ENCODE measurements around the gene CACNG8.
"Not testable (repeated sequence)": the region's sequence is repeated elsewhere in the genome, so short reads cannot be mapped to it uniquely, and the experiment has no call there.

Gene CACNG8

DNA sequence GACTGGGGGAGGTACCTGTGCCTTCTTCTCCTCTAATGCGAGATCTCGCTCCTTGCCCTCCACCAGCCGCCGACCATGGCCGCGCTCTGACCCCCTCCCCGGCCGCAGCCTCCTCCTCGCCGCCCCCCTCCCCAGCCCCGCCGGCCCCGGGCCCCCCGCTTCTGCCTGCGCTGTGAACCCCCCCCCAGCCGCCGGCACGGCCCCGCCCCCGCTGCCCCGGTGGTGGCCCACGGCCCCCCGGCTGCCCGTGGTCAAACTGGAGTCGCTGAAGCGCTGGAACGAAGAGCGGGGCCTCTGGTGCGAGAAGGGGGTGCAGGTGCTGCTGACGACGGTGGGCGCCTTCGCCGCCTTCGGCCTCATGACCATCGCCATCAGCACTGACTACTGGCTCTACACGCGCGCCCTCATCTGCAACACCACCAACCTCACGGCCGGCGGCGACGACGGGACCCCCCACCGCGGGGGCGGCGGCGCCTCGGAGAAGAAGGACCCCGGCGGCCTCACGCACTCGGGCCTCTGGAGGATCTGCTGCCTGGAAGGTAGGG lies at the start of gene CACNG8:
TSS of gene CACNG8 (plus strand) at position 51 of the 545 bp plus-strand sequence.
- no peak for DNase-seq

DNA sequence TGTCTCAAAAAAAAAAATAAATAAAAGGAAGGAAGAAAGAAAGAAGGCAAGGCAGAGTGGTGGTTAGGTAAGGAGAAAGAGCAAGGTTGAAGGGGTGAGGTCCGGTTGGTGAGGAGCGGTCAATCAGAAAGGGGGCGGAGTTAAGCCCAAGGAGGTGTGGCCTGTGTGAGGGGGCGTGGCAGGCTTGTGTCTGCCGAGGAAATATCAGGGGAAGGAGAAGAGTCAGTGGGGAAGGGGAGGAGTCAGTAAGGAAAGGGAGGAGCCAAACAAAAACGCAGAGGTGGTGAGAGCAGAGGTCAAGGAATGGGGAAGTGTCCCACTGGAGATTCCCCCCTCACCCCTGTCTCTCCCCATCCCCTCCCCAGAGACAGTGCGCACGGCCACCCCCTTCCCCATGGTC lies 47.7 kb upstream of the CACNG8 start:
- DNase-seq = no peak

DNA sequence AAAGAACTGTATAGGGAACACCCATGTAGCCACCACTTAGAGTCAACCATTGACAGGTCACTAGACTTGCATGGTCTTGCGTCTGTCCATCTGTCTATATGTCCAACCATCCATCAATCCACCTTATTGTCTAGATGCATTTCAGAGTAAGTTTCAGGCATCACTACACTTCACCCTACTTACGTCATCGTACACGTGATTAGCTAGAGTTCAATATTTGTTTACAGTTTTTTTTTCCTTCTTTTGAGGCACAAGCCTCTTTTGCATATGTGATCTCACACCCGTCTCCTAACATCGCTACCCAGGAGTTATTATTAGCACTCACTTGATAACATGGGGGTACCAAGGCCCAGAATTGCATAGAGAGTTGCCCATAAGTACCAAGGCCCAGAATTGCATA lies 46.7 kb upstream of the CACNG8 start:
- no peak for DNase-seq

DNA sequence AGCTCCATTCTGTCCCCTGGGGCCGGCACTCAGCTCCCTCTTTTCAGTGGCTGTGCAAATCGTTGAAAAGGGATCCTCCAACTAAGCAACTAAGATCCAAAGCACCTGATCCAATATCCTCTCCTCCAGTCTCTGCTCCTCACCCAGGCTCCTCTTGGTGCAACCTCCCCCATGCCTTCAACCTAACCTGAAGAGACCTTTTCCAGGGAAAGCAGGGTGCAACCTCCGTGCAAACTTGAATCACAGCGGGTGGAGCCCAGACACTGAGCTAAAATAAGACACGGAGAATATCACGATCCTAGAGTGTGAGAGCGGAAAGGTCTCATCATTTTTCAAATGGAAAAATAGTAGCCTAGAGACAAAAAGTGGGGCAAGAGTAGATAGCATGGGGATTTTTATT lies 45.4 kb upstream of the CACNG8 start:
- DNase-seq = no peak

DNA sequence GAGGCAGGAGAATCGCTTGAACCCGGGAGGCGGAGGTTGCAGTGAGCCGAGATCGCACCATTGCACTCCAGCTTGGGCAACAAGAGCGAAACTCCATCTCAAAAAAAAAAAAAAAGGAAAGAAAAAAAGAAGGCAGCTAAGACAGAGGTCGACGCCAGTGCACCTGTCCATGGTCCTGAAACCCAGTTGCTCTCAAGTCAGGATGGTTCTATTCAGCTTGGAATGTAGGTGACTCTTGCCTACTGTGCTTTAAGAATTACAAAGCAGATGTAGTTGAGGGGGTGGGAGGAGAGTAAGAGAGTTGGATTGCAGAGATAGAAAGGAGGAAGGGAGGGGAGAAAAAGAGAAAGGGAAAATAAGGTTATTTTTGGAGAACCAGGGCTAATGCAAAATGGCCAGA lies 35.0 kb upstream of the CACNG8 start:
- DNase-seq = peak; percentile 43

DNA sequence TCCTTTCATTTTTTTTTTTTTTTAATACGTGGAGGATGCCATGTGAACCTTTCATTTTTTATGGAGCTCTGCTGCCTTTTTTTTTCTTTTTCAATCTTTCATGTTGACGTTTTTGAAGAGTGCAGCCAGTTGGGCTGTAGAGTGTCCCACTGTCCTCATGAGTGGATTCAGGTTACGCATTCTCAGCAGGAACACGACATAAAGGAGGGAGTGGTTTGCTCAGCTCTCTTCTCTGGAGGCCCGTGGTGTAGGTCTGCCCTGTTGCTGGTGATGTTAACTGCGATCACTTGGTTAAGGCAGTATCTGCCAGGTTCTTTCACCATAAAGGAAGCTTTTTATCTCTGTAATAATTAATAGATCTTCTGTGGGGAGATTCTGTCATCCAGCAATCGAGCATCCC lies 26.7 kb upstream of the CACNG8 start:
- no peak for DNase-seq

DNA sequence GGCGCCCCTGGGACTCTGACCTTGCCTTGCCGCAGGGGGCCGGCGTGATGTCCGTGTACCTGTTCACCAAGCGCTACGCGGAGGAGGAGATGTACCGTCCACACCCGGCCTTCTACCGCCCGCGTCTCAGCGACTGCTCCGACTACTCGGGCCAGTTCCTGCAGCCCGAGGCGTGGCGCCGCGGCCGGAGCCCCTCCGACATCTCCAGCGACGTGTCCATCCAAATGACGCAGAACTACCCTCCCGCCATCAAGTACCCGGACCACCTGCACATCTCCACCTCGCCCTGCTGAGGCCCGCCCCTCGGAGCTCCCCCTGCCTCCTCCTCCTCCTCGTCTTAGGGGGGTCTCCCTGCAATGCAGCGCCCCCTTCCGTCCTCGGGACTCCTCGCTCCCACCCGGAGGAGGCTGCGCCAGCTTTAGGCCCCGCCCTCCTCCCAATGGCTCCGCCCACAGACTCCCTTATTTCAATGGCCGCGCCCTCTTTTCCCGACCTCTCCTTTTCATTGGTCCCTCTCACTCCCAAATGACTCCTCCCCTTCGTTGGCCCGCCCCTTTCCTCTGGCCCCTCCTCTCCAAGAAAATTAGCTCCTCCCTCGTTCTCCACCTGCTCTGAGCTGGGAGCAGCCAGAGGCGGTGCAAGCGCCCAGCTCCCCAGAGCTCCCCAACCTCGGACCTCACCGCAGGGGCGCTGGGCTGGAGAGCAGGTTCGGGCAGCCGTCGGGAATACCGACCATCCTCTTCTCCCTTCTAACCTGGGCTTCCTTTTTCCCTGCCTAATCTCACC lies 20.5 kb upstream of the CACNG8 start:
- DNase-seq = peak; percentile 32

DNA sequence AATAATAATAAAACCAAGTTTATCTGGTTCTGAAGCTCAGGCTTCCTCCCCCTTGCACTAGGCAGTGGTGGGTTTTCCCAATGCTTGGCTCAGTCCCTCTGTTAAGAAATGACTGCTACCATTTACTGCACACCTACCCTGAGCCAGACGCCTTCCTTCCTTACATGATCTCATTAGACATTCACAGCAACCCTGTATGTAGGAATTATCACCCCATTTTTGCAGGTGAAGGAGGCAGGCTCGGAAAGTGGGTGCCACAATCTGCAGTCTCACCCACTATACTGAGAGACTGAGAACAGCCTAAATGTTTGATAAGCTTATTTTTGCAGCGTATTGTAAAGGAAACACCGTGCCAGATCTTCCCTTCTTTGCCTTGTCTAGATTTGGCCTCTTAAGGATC lies 18.3 kb upstream of the CACNG8 start:
- DNase-seq = no peak

DNA sequence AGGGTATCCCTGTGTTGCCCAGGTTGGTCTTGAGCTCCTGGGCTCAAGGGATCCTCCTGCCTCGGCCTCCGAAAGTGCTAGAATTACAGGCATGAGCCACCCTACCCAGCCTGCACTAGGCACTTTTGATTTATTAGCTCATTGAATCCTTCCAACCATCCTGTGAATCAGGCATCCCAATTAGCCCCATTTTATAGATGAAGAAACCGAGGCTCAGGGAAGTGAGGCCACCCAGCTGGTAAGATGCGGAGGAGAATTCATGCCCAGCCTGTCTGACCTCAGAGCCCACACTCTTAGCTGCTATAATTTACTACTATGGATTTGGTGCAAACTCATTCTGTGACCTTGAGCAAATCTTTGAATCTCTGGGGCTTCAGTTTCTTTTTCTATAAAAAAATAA lies 17.8 kb upstream of the CACNG8 start:
- no peak for DNase-seq

DNA sequence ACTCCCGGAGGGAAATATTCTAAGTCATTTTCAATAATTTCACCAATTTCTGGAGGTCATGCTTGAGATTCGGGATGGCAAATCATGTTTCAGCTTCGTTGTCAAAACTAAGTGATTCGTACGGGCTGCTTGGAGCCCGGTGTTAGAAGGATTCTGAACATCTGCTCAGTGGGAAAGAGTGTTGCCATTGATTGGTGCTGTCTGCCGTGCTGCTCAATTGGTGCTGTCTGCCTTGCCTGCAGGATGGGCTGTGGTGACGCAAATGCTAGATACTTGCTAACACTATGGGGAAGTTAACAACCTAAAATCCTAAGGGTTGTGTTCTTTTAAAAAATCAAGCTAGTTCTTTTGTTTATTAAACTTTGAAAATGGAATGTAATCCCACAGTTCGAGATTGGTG lies 17.3 kb upstream of the CACNG8 start:
- no peak for DNase-seq

DNA sequence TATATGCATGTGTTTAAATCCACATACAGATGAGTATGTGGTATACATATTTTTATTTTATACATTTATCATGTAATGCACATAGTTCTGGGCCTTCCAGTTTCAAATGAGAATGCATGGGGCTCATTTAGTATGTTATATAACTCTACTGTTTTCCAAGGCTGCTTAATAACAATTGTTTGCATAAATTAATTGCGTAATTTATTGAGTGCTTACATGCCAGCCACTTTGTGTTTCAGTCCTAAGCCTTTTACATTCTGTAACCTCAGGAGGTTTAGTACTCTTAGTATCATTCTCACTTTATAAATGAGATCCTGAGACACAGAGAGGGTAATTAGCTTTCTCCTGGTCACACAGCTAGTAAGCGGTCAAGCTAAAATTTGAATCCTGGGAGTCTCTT lies 16.7 kb upstream of the CACNG8 start:
- DNase-seq = no peak

DNA sequence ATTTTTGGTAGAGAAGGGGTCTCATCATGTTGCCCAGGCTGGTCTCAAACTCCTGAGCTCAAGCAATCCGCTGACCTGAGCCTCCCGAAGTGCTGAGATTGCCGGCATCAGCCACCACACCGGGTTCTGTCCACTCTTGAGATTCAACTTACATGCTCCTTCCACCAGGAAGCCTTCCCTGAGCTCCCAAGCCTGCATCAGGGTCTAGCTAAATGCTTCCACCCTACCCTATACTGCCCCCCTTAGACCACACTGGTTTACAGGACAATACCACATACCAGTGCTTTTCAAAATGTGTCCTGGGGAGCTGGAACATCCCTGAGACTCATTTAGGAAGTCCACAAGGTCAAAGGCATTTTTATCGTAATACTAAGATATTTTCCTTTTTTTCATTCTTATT lies 15.1 kb upstream of the CACNG8 start:
- no peak for DNase-seq

DNA sequence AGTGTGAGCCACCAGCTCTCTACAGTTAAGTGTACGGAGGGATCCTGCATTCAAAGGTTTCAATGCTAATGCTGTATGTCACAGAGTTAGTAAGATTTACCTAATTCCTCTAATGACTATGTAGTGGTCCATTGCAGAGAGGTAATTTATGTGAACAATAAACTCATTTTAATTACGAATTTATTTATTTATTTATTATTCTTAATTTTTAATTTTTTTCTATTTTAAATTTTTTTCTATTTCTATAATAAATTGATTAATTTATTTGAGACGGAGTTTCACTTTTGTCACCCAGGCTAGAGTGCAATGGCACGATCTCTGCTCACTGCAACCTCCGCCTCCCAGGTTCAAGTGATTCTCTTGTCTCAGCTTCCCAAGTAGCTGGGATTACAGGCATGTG lies 14.1 kb upstream of the CACNG8 start:
- DNase-seq = not testable (repeated sequence)

DNA sequence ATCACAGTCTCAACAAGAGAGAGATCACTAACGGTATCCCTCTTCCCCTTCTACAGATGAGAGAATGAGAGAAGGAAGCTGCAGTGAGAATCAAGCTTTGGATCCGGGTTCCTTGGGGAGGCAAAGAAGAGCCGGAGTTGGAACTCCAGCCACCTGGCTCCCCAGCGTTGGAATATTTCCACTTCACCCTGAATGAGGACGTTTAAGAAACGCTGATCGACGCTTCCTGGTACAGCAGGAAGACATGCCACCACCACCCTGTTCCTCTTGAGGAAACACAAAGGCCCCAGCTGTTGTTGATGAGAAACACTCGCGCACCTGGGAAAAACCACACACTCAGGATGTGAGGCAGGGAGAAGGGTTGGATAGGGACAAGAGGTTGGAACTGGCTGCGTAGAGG lies 11.3 kb upstream of the CACNG8 start:
- no peak for DNase-seq

DNA sequence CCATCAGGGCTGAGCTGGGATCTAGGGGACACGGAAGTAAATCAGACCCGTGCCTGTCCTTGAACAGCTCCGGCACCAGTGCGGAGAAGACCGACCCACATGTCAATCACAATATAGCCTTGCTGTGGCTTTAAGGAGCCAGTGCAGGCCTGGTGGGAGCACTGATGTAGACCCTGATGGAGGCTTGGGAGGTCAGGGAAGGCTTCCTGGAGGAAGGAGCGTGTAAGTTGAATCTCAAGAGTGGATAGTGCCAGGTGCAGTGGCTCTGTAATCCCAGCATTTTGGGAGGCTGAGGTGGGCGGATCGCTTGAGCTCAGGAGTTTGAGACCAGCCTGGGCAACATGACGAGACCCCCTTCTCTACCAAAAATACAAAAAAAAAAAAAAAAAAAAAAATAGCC lies 10.8 kb upstream of the CACNG8 start:
- no peak for DNase-seq

DNA sequence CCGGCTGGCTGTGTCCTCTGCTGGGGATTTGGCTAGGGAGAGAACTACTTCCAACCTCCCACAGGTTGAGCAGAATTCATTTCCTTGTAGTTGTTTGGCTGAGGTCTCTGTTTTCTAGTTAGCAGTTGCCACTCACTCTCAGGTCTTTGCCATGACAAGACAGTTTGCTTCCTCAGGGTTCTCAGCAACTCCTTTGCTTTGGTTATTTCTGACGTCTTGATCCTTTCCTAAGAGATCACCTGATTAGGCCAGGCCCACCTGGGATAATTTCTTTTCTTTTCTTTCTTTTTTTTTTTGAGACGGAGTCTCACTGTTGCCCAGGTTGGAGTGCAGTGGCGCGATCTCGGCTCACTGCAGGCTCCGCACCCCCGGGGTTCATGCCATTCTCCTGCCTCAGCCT lies 9.4 kb upstream of the CACNG8 start:
- DNase-seq = no peak

DNA sequence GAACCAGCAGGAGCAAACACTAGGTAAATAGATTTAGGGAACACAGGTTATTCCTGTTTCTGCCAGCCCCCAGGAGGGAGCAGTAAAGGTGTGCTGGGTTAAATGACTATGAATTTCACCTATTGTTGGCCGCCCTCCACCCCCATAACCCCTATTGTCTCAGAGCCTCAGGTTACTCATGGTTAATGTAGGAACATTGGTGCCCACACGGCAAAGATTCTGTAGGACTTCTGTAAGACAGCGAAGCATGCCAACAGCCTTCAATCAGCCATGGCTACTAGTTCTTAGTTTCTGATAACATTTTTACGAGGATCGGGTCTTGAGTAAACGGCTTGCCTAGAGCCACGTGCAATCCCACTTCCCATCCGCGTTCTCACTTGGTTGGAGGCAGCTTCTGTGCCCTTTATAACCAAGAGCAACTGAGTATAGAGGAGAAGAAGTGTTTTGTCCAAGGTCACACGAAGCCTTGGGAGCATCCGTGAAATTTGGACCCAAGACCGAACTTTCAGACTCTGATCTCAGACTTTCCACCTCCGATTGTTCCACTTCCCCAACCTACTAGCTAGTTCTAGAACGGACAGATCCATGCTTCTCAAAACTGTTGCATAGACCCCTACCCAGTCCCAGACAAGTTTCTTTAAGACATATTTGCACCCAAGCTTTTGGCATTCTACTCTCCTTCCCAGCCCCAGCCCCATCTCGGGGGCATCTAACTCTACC lies 5.1 kb upstream of the CACNG8 start:
- no peak for DNase-seq

DNA sequence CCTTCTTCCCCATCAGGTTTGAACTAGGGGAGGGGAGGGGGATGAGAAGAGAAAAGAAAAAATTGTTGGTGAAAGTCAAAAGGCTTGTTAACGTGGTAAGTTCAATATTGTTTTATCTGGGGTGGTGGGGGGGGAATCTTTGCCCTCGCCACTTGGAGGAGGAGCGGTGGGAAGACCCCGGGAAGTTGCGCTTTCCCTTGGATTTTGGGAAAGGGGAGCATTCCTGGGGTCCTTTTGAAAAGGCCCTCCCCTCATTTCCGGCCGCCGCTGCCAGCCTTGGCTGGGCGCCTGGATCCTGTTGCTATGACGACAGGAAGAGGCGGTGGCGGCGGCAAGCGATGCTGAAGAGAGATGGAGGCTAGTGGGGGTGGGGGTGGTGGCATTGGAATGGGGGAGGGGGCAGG lies 4.6 kb upstream of the CACNG8 start:
- no peak for DNase-seq

DNA sequence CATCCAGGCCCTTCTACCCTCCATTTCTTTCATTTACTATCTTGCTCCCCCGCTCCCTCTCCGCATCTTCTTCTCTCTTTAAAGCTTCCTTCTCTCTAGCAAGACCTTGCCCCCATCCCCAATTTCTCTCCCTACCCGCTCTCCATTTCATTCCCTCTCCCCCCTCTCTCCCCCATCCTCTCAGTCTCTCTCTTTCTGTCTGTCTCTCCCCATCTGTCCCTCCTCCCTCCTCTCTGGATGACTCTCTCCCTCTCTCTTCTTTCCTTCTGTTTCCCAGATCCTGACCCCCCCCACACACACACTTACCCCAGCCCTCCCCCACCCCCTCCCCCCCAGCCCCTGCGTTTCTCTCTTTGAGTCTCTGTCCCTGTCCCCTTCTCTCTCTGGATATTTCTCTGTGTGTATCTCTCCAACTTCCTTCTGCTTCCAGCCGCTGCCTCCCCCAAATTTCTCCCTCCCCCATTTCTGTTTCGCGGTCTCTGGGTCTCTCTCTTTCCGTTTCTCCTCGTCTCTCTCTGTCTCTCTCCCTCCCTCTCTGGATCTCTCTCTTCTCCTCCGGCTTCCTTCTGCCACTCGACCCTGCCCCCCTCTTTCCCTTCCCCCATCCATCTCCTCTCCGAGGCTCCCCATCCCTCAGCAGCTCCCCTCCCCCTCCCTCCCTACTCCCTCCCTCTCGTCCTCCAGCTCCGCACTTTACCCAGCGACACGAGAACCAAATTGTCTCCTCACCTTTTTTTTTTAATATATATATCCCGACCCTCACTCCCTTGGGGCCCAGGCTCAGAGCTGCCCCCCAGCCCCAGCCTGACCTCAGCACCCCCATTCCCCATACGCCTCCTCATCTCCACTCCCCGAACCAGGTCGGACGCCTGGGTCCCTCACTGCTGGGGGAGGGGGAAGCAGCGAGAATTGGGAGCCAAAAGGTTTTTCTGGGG lies 3.6 kb upstream of the CACNG8 start:
- DNase-seq = no peak

DNA sequence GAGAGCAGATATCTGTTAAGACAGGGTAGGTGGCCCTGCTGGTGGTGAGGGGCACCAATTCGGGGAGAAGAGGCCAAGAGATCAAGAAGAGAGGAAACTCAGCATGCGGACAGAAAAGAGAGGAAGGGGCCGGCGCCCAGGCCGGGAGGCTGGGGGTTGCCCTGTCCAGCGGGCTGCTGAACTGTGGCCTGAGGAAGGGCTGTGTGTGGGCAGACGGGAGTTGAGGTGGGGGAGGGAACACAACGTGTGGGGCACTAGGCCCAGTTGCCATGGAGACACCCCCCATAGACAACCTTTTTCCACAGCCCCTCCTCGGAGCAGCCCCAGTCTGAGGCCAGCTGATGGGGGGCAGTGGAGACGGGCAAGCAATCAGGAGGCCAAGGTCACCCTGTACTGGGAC lies 2.5 kb upstream of the CACNG8 start:
- no peak for DNase-seq

DNA sequence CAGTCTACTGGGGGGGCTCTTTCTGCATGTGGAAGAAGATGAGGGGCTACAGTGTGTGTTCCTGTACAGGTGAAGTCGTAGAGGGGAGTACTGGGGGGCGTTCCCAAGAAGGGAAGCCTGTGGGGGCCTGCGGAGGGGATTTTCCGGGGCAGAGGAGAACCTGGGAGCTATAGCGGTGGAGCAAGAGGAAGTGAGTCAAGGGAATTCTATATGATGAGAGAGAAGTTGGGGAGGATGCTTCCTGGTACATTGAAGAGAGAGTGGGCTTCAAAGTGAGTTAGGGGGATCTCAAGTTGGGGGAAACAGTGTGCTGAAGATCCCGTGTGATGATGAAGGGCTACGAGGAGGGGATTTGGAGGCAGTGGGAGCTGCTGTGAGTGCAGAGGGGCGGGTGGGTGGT lies 1.9 kb upstream of the CACNG8 start:
- no peak for DNase-seq

DNA sequence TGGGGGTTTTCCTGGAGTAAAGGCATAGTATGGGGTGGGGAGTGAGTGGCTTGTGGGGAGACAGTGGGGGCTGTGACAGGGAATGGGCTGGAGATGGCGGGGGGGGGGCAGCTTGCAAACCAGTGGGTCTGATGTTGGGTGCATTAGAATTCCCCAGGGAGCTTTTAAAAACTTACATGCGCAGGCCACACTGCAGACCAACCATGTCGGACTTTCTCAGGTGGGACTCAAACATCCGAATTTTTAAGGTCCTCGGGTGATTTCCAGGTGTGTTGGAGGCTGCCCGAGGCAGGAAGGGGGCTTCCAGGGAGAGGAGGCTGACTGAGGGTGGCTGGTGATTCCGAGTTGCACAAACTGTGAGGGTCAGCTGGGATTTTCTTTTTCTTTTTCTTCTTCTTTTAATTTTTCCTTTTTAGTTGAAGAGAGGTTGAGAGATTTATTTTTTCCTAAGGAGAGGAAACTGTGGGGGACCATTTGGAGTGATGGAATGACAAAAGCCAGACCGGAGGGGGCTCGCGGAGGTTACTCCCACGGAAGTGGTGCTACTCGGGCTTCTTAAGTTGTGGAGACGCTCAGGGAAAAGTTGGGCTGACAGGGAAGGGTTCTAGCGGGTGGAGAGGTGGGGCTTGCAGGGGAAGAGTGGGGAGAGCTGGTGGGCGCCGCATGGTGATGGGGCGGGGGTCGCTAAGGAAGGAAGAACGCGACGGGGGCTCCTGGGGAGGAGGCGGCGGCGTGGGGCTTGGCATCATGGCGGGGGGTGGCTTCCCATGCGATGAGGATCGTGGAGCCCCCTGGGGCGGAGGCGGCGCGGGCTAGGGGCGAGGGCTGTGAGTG lies 997 bp upstream of the CACNG8 start:
- DNase-seq = no peak
